Measurements from ENCODE around the gene OR2AP1.
"Not testable (repeated sequence)": the region's sequence is repeated elsewhere in the genome, so short reads cannot be mapped to it uniquely, and the experiment has no call there.

OR2AP1 gene

DNA sequence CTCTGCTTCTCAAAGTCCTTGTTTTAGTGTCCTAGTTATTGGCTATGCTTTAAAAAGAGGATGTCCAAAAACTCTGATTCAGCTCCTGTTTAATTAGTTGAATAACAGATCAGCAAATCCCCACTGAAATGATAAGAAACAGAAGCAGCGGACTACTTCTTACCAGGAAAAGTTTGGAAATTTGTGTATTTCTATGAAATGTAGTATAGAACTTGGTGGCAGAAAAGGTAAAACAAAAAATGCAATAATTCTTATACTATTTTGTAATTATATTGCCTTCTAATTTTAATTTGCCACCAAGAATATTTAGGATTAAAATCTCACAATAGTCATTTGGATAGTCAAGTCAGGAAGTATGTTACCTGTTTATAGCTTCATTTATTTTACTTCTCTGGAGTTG, at the start of gene OR2AP1:
TSS of gene OR2AP1 (plus strand) at position 301 of the 400 bp plus-strand sequence. CDS start 1,947 bp downstream, outside the sequence.
- H3K4me1 ChIP-seq (ENCODE audit: insufficient read depth, low read length), result no peaks in the 10 kb centered on the region
- H3K36me3 ChIP-seq (ENCODE audit: insufficient read depth, low read length), result no peaks in the 10 kb centered on the region
- H3K9me3 ChIP-seq (ENCODE audit: low read length), result no peaks in the 10 kb centered on the region
- H3K27ac ChIP-seq (ENCODE audit: low read depth, low read length), result no peak within 1 kb of the TSS
- no peak within 1 kb of the TSS for H3K4me3 ChIP-seq (ENCODE audit: low read depth in 1 of 2, low read length in 2 of 2)
- no peak within 1 kb of the TSS for H3K9ac ChIP-seq (ENCODE audit: low read length)
- no peaks in the 10 kb centered on the region for H3K27me3 ChIP-seq (ENCODE audit: control insufficient read depth in 1 of 2, insufficient read depth in 2 of 2, low read length in 2 of 2)

DNA sequence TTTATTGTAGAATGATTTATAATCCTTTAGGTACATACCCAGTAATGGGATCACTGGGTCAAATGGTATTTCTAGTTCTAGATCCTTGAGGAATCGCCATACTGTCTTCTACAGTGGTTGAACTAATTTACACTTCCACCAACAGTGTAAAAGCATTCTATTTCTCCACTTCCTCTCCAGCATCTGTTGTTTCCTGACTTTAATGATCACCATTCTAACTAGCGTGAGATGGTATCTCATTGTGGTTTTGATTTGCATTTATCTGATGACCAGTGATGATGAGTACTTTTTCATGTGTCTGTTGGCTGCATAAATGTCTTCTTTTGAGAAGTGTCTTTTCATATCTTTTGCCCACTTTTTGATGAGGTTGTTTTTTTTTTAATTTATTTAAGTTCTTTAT, 24.0 kb upstream of the OR2AP1 start:
- H3K9ac ChIP-seq (ENCODE audit: low read length); H3K4me3 ChIP-seq (ENCODE audit: low read depth in 1 of 2, low read length in 2 of 2); H3K27me3 ChIP-seq (ENCODE audit: control insufficient read depth in 1 of 2, insufficient read depth in 2 of 2, low read length in 2 of 2); H3K4me1 ChIP-seq (ENCODE audit: insufficient read depth, low read length); H3K27ac ChIP-seq (ENCODE audit: low read depth, low read length); H3K9me3 ChIP-seq (ENCODE audit: low read length); H3K36me3 ChIP-seq (ENCODE audit: insufficient read depth, low read length): not testable (repeated sequence)

DNA sequence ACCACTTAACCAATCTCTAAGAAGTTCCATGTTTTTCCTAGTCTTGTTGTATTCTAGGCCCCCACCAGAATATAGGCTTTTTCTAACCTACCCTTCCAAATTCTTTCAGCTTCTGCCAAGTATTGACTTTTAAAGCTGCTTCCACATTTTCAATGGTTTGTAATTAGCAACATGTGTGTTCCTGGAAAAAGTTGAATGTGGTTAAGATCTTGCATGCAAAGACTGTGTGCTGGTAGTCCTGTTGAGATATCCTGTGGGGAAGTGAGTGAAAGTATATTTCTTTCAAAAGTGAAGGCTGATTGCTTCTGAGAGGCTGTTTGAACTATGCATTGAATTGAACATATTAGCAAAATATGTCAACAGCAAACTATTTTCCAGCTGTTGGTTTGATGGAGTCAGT, 23.5 kb upstream of the OR2AP1 start:
- Histone ChIP-seq H3K36me3 (ENCODE audit: insufficient read depth, low read length) (no peaks in the 10 kb centered on the region), H3K27me3 (ENCODE audit: control insufficient read depth in 1 of 2, insufficient read depth in 2 of 2, low read length in 2 of 2) (no peaks in the 10 kb centered on the region), H3K4me1 (ENCODE audit: insufficient read depth, low read length) (no peaks in the 10 kb centered on the region), H3K27ac (ENCODE audit: low read depth, low read length) (no peak overlapping the region), H3K9ac (ENCODE audit: low read length) (no peak overlapping the region), H3K9me3 (ENCODE audit: low read length) (no peaks in the 10 kb centered on the region), H3K4me3 (ENCODE audit: low read depth in 1 of 2, low read length in 2 of 2) (no peak overlapping the region)

DNA sequence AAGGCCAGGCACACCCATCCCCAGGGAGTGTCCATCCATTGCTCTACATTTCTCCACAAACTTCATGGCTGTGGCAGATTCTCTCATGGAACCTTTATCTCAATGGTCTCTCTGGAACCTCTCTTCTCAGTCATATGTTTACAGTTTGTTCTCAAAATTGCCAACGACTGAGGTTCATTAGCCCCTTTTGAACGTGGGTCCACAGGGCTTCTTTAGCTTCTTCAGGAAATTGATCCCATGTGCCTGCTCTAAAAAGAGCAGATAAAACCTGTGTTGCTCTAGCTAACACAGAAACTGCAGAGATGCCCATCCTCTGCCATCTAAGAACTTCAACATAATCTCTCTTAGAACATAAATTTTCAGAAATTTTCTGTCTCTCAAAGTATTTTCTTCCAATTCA, 23.0 kb upstream of the OR2AP1 start, which contains the start of gene OR6C4:
TSS of gene OR6C4 (plus strand) at position 301 of the 400 bp plus-strand sequence. CDS start 1,625 bp downstream, outside the sequence.
- H3K4me3 ChIP-seq (ENCODE audit: low read depth in 1 of 2, low read length in 2 of 2), result no peak within 1 kb of the TSS

DNA sequence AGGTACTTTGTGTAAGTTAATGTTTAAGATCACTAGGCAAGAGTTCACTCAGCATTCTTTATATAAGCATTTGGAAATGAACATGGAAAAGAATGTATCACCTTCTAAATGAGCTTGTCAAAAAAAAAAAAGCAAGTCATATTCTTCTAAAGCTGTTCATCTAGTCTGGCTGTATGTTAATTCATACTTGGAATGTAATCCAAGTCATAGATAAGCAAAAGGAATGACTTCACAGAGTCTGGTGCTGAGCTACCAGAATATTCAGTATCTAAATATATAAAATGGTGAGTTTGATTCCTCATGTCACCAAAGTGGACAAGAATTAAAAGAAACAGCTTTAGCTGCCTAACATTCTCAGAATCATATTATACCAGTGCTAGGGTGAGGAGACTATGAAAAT, 18.0 kb upstream of the OR2AP1 start:
- H3K4me1 ChIP-seq (ENCODE audit: insufficient read depth, low read length), result no peaks in the 10 kb centered on the region
- no peaks in the 10 kb centered on the region for H3K27me3 ChIP-seq (ENCODE audit: control insufficient read depth in 1 of 2, insufficient read depth in 2 of 2, low read length in 2 of 2)
- H3K4me3 ChIP-seq (ENCODE audit: low read depth in 1 of 2, low read length in 2 of 2), result no peak overlapping the region
- H3K36me3 ChIP-seq (ENCODE audit: insufficient read depth, low read length), result no peaks in the 10 kb centered on the region
- H3K9ac ChIP-seq (ENCODE audit: low read length), result no peak overlapping the region
- peaks cover 3% of the 10 kb centered on the region for H3K9me3 ChIP-seq (ENCODE audit: low read length)
- no peak overlapping the region for H3K27ac ChIP-seq (ENCODE audit: low read depth, low read length)

More for the DNA sequence above, 23.0 kb upstream of the OR2AP1 start, which contains the start of gene OR6C4:
- no peaks in the 10 kb centered on the region for H3K4me1 ChIP-seq (ENCODE audit: insufficient read depth, low read length)
- H3K9ac ChIP-seq (ENCODE audit: low read length), result no peak within 1 kb of the TSS
- H3K36me3 ChIP-seq (ENCODE audit: insufficient read depth, low read length), result no peaks in the 10 kb centered on the region
- no peaks in the 10 kb centered on the region for H3K9me3 ChIP-seq (ENCODE audit: low read length)
- H3K27ac ChIP-seq (ENCODE audit: low read depth, low read length), result no peak within 1 kb of the TSS
- no peaks in the 10 kb centered on the region for H3K27me3 ChIP-seq (ENCODE audit: control insufficient read depth in 1 of 2, insufficient read depth in 2 of 2, low read length in 2 of 2)

DNA sequence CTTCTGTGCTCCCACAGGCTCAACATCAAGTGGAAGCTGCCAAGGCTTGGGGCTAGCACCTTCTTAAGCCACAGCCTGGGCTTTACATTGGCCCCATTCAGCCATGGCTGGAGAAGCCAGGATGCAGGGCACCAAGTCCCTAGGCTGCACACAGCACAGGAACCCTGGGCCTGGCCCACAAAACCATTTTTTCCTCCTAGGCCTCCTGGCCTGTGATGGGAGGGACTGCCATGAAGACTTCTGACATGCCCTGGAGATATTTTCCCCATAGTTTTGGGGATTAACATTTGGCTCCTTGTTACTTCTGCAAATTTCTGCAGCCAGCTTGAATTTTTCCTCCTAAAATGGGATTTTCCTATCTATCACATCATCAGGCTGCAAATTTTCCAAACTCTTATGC, 2.2 kb upstream of the OR2AP1 start:
- H3K9me3 ChIP-seq (ENCODE audit: low read length); H3K4me1 ChIP-seq (ENCODE audit: insufficient read depth, low read length); H3K27me3 ChIP-seq (ENCODE audit: control insufficient read depth in 1 of 2, insufficient read depth in 2 of 2, low read length in 2 of 2); H3K4me3 ChIP-seq (ENCODE audit: low read depth in 1 of 2, low read length in 2 of 2); H3K9ac ChIP-seq (ENCODE audit: low read length); H3K27ac ChIP-seq (ENCODE audit: low read depth, low read length); H3K36me3 ChIP-seq (ENCODE audit: insufficient read depth, low read length): not testable (repeated sequence)

DNA sequence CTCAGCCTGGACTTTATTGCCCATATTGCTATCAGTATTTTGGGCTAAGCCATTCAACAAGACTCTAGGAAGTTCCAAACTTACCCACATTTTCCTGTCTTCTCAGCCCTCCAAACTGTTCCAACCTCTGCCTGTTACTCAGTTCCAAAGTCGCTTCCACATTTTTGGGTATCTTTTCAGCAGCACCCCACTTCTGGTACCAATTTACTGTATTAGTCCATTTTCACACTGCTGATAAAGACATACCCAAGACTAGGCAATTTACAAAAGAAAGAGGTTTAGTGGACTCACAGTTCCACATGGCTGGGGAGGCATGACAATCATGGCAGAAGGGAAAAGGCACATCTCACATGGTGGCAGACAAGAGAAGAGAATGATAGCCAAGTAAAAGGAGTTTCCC, 1.6 kb upstream of the OR2AP1 start:
- H3K27ac ChIP-seq (ENCODE audit: low read depth, low read length), result not testable (repeated sequence)

DNA sequence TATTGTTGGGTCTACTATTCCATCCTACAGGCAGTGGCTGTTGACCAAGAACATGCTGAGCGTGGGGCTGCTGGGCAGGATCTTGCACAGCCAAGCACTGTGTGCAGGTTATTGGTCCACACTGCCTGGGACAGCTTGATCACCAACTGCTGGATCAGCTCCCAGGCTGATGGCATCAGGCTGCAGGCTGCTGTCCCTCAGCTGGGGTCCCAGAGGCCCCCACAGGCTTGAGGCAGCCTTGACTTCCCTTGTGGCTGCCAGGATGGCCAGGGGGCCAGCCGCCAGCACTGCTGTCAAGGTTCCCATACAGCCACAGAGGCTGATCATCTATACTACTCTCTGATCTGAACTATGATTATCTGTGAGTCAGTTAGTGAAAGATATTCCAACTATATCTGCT, 9.8 kb downstream of the OR2AP1 start:
- no peak overlapping the region for H3K27ac ChIP-seq (ENCODE audit: low read depth, low read length)
- H3K4me3 ChIP-seq (ENCODE audit: low read depth in 1 of 2, low read length in 2 of 2), result no peak overlapping the region
- H3K9ac ChIP-seq (ENCODE audit: low read length), result no peak overlapping the region
- peaks cover 4% of the 10 kb centered on the region for H3K9me3 ChIP-seq (ENCODE audit: low read length)
- H3K27me3 ChIP-seq (ENCODE audit: control insufficient read depth in 1 of 2, insufficient read depth in 2 of 2, low read length in 2 of 2), result no peaks in the 10 kb centered on the region
- no peaks in the 10 kb centered on the region for H3K4me1 ChIP-seq (ENCODE audit: insufficient read depth, low read length)
- H3K36me3 ChIP-seq (ENCODE audit: insufficient read depth, low read length), result no peaks in the 10 kb centered on the region

More for the DNA sequence above, 1.6 kb upstream of the OR2AP1 start:
- not testable (repeated sequence) for H3K36me3 ChIP-seq (ENCODE audit: insufficient read depth, low read length); H3K27me3 ChIP-seq (ENCODE audit: control insufficient read depth in 1 of 2, insufficient read depth in 2 of 2, low read length in 2 of 2); H3K9ac ChIP-seq (ENCODE audit: low read length); H3K4me3 ChIP-seq (ENCODE audit: low read depth in 1 of 2, low read length in 2 of 2); H3K9me3 ChIP-seq (ENCODE audit: low read length); H3K4me1 ChIP-seq (ENCODE audit: insufficient read depth, low read length)

DNA sequence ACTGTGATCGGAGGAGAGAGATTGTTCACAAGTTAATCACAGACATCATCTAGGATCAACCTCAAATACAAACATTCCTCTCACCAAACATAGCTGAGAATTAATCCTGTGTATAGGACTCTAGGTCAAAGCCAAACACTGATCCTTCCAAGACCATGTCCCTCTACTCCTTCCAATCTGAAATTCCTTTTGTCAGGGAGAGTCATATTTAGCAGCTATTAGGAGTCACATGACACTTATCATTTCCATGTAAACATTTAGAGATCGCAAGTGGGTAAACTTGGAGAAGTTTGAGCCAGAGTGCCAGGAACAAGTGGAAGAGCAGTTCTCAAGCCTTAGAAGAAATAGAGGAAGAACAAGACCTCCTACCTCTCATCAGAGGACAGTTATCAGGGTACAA, 13.5 kb downstream of the OR2AP1 start:
- Histone ChIP-seq H3K9me3 (ENCODE audit: low read length) (peaks cover 4% of the 10 kb centered on the region), H3K27ac (ENCODE audit: low read depth, low read length) (no peak overlapping the region), H3K9ac (ENCODE audit: low read length) (no peak overlapping the region), H3K4me1 (ENCODE audit: insufficient read depth, low read length) (no peaks in the 10 kb centered on the region), H3K27me3 (ENCODE audit: control insufficient read depth in 1 of 2, insufficient read depth in 2 of 2, low read length in 2 of 2) (no peaks in the 10 kb centered on the region), H3K36me3 (ENCODE audit: insufficient read depth, low read length) (no peaks in the 10 kb centered on the region), H3K4me3 (ENCODE audit: low read depth in 1 of 2, low read length in 2 of 2) (no peak overlapping the region)

DNA sequence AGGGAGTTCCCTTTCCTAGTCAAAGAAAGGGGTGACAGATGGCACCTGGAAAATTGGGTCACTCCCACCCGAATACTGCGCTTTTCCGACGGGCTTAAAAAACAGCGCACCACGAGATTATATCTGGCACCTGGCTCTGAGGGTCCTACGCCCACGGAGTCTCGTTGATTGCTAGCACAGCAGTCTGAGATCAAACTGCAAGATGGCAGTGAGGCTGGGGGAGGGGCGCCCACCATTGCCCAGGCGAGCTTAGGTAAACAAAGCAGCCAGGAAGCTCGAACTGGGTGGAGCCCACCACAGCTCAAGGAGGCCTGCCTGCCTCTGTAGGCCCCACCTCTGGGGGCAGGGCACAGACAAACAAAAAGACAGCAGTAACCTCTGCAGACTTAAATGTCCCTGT, 17.9 kb downstream of the OR2AP1 start:
- H3K9me3 ChIP-seq (ENCODE audit: low read length); H3K27ac ChIP-seq (ENCODE audit: low read depth, low read length); H3K36me3 ChIP-seq (ENCODE audit: insufficient read depth, low read length); H3K9ac ChIP-seq (ENCODE audit: low read length); H3K4me3 ChIP-seq (ENCODE audit: low read depth in 1 of 2, low read length in 2 of 2); H3K4me1 ChIP-seq (ENCODE audit: insufficient read depth, low read length); H3K27me3 ChIP-seq (ENCODE audit: control insufficient read depth in 1 of 2, insufficient read depth in 2 of 2, low read length in 2 of 2): not testable (repeated sequence)

DNA sequence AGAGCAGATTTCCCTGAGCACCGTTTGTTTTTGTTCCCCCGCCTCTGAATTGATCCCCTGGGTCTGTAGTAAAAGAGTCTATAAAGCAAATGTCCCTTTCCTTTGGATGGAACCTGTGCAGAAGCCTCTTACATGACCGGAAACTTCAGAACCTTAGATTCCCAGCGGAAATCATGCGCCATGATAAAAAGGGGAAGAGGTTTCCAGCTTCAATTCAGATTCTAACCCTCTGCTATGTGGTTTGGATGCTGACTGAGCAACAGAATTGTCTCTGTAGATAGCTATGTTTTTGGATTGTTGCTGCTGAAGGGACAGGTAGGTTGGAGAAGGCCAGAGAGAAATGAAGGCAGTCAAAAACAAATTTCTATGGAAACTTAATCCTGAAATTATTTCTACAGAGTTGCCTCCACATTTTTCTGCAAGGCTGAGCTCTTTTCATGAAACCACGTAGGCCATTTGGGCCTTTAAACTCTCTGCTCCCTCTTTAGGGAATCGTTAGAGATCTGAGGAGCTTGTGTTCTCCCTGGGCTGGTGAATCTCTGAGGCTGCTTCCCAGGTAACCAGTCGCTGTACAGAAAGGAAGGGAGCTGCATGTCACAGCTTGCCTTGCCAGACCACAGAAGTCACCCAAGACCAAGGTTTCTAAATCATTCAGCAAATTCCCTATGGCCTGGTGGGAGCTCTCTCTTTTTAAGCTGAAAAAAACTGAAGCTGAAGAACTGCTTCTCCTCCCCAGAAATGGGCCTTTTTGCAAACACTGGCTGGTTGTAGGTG, 35.7 kb downstream of the OR2AP1 start:
- H3K4me1 ChIP-seq (ENCODE audit: insufficient read depth, low read length), result no peaks in the 10 kb centered on the region
- no peak overlapping the region for H3K27ac ChIP-seq (ENCODE audit: low read depth, low read length)
- no peak overlapping the region for H3K4me3 ChIP-seq (ENCODE audit: low read depth in 1 of 2, low read length in 2 of 2)
- no peaks in the 10 kb centered on the region for H3K27me3 ChIP-seq (ENCODE audit: control insufficient read depth in 1 of 2, insufficient read depth in 2 of 2, low read length in 2 of 2)
- H3K36me3 ChIP-seq (ENCODE audit: insufficient read depth, low read length), result no peaks in the 10 kb centered on the region
- H3K9ac ChIP-seq (ENCODE audit: low read length), result no peak overlapping the region
- H3K9me3 ChIP-seq (ENCODE audit: low read length), result no peaks in the 10 kb centered on the region

DNA sequence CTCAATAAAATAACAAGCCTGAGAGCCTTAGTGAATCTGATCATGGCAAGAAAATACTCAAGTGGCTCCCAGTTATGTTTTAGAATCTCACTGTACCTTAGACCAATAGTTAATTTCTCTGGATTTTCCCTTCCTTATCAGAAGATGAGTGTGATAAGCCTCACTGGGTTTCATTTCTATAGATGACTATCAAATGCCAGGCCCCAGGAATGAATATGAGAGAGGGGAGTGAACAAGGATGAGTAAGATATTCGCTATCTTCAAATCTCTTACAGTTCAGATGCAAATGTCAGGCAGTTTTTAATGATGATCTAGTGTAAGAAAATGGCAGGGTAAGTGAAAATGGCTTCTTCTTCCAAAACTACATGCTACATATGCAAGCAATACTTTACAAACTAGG, 38.3 kb downstream of the OR2AP1 start:
- H3K36me3 ChIP-seq (ENCODE audit: insufficient read depth, low read length), result no peaks in the 10 kb centered on the region
- H3K27me3 ChIP-seq (ENCODE audit: control insufficient read depth in 1 of 2, insufficient read depth in 2 of 2, low read length in 2 of 2), result no peaks in the 10 kb centered on the region
- no peak overlapping the region for H3K27ac ChIP-seq (ENCODE audit: low read depth, low read length)
- H3K4me1 ChIP-seq (ENCODE audit: insufficient read depth, low read length), result no peaks in the 10 kb centered on the region
- no peak overlapping the region for H3K4me3 ChIP-seq (ENCODE audit: low read depth in 1 of 2, low read length in 2 of 2)
- H3K9ac ChIP-seq (ENCODE audit: low read length), result no peak overlapping the region
- peaks cover 9% of the 10 kb centered on the region for H3K9me3 ChIP-seq (ENCODE audit: low read length)

All from muscle layer of colon (tissue), 2 donors.